Fibroblast of the aortic adventitia (primary cell): ENCODE data around the gene RPGR. TPM values are rescaled to one million over a fixed set of nuclear protein-coding genes. Genes with fewer than 3 reads are reported as not detected.

Experiments
- DNase-seq: peaks from one replicate; pipeline ENCODE4 v3.0.0-alpha.2; 2010; ENCODE audit warnings: low read depth
- H3K4me3 ChIP-seq: 2 replicates; pipeline ENCODE4 v1.5.1; 2011; ENCODE audit warnings: low read depth, mild to moderate bottlenecking, control low read depth, low read length, moderate library complexity
- total RNA-seq: library from RNA; depleted of rRNA; stranded (reverse); fragments of >200 nt; gene quantifications from 2 replicates; pipeline ENCODE4 v1.2.3, GENCODE V29; 2012; ENCODE audit warnings: low replicate concordance
- TF ChIP-seq, protein P1 (sequence below): IDR thresholded peaks from 2 replicates; pipeline ENCODE4 v1.5.1; 2011; ENCODE audit warnings: mild to moderate bottlenecking, low read length, control low read depth, inconsistent platforms; ENCODE audit not compliant: insufficient read depth

RPGR gene
- total RNA-seq, 1 donor, result 8.6 TPM

DNA sequence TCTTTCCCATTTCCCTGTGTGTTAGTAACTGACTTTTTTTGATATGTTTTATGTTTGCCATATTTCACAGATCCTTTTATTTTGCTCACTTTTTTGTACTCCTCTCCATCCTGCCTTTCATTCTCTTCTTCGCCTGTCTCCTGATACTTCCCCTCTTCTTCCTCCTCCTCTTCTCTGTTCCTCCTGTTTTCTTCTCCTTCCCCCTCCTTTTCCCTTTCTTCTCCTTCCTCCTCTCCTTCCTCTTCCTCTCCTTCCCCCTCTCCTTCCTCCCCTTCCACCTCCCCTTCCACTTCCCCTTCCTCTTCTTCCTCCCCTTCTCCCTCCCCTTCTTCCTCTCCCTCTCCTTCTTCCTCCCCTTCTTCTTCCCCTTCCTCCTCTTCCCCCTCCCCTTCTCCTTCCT lies 41.7 kb downstream of the RPGR start:
- TF ChIP-seq, protein P1, sequence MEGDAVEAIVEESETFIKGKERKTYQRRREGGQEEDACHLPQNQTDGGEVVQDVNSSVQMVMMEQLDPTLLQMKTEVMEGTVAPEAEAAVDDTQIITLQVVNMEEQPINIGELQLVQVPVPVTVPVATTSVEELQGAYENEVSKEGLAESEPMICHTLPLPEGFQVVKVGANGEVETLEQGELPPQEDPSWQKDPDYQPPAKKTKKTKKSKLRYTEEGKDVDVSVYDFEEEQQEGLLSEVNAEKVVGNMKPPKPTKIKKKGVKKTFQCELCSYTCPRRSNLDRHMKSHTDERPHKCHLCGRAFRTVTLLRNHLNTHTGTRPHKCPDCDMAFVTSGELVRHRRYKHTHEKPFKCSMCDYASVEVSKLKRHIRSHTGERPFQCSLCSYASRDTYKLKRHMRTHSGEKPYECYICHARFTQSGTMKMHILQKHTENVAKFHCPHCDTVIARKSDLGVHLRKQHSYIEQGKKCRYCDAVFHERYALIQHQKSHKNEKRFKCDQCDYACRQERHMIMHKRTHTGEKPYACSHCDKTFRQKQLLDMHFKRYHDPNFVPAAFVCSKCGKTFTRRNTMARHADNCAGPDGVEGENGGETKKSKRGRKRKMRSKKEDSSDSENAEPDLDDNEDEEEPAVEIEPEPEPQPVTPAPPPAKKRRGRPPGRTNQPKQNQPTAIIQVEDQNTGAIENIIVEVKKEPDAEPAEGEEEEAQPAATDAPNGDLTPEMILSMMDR, result no peak
- DNase-seq, result no peak
- no peak overlapping the region for H3K4me3 ChIP-seq

DNA sequence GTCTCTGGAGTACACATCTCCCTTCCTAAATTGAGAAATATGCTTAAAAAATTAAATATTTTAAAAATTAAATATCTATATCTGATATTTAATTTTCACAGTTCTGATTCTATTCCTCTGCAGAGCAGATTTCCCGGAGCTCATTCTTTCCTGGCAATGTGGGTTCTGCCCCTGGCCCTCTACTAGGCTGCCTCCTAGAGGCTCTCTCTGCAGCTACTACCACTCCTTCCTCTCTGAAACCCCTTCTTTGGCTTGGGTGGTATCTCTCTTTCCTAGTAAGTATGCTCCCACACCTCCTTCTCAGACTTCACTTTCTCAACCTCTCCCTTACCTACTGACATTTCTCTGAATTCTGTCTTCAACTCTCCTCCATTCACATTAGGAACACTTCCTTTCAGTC lies 45.3 kb downstream of the RPGR start:
- TF ChIP-seq, protein P1, result peak; percentile 77
- peak; percentile 50 for DNase-seq
- no peak overlapping the region for H3K4me3 ChIP-seq

DNA sequence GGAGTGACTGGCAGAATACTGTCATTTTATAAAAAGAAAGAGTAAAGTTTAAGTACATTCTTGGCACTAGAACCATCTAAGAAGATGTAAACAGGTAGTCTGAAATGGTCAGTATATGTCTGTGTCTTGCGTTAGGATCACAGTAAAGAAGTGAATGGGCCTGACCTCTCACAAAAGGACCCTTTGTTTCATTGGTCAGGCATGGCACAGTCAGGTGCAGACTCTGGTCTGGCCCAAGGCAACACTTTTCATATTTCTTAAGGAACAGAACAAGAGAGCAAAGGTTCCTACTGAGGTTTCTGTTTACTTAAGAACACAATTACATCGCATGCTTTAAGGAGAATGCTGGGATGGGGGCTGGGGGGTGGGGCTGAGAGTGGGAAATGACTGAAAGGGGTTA lies 48.1 kb downstream of the RPGR start:
- H3K4me3 ChIP-seq, result no peak overlapping the region
- TF ChIP-seq, protein P1, result no peak
- no peak for DNase-seq

DNA sequence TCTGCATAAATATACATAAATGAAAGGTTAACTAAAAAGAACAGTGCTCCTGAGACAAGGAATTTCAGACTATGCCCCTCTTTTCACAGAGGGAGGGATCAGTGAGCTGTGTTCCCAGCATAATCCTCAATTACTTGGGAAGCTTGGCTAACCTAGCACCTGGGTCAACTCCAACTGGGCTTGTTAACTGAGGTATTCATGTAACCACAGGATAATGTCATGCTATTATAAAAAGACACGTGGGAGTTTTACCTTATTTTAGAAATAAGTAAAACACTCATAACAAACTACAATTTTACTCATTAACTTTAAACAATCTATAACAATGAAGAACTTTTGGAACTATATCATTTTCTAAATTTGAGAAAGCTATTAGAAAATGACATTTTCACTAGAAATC lies 48.6 kb downstream of the RPGR start:
- no peak overlapping the region for H3K4me3 ChIP-seq
- peak; percentile 51 for DNase-seq
- TF ChIP-seq, protein P1, result no peak

DNA sequence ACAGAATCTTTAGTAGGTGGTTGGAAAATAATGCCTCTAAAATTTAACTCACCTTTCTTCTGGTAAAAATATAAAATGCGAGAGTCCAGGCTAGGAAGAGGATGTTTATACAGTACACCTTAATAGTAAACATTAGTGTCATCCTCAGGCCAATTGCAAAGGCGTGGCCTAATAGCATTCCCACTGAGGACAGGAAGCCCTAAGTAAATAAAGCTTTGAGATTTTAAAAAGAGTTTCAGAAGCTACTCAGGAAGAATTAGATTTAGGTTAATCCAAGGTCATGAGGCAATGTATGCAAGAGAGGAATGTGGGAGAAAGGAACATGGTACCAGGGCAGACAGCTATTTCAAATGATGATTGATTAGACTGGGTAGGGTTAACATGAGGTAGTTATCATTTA lies 49.5 kb downstream of the RPGR start:
- TF ChIP-seq, protein P1, result no peak
- no peak for DNase-seq
- no peak overlapping the region for H3K4me3 ChIP-seq

DNA sequence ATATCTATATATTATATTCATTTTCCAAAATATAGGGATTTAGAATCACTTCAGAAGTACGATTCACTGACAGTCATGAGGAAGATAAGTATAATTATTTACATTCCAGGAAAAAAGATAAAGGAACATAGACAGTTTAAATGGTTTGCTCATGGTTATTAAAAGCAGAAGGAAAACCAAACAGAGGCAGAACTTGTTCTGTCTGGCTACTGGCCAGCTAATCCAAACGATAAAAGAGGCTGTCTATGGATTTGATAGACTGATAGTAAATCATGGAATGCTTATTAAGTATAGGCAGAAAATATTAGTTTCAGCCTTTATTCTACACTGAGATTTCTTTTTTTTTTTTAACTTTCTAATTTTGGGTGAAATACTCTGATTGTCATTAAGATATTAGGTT lies 50.2 kb downstream of the RPGR start:
- H3K4me3 ChIP-seq, result no peak overlapping the region
- TF ChIP-seq, protein P1, result no peak
- DNase-seq, result no peak

DNA sequence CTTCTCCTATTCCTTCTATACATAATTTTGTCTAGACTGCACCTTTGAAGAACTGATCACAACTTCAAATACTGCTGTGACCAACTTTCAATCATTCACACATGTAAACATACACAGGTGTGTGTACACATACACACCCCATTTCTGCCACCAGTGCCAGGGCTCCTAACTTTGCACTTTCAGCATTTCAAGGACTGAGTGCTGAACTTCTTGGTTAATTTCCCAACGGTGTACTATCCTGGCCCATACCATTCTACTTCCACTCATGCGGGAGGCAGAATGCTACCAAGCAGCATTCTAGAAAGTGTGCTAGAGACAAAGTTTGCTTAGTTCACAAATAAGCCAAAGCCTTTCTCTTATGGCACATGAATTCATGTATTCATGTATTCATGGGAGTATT lies 51.2 kb downstream of the RPGR start:
- H3K4me3 ChIP-seq, result no peak overlapping the region
- TF ChIP-seq, protein P1, result no peak

More for the DNA sequence above, 51.2 kb downstream of the RPGR start:
- no peak for DNase-seq
